ENCODE measurements around the gene GRID1.

- TF ChIP-seq POLR2A (IDR thresholded peaks at IDR 0.05) (no peak), CTCF (IDR thresholded peaks at IDR 0.05) (no peak)
Observed at GRCh38 chr10:85791818-85792532, 574.6 kb downstream of the GRID1 start.
